Measurements from ENCODE around the gene NUDT1. TPM values are rescaled to one million over a fixed set of nuclear protein-coding genes. Genes with fewer than 3 reads are reported as not detected.

Gene NUDT1
- total RNA-seq, 1 donor from 2014 or later: 12.0 TPM

- Mint-ChIP-seq H3K36me3 (ENCODE audit: low read depth, unreplicated experiment) (peaks cover 26% of the 10 kb centered on the region), H3K27me3 (ENCODE audit: low read depth, unreplicated experiment) (no peaks in the 10 kb centered on the region), H3K4me1 (ENCODE audit: low read depth, unreplicated experiment) (no peaks in the 10 kb centered on the region), H3K27ac (ENCODE audit: unreplicated experiment) (no peak overlapping the region), H3K9me3 (ENCODE audit: unreplicated experiment) (peaks cover 3% of the 10 kb centered on the region), H3K4me3 (ENCODE audit: unreplicated experiment) (no peak overlapping the region)
- Histone ChIP-seq H3K79me2 (ENCODE audit: insufficient read depth, low read length) (peaks cover 16% of the 10 kb centered on the region), H3K4me3 (ENCODE audit: insufficient read depth, low read depth, low read length) (no peak overlapping the region), H2AFZ (ENCODE audit: low read depth, low read length) (no peak overlapping the region), H3K9me3 (ENCODE audit: insufficient read depth, low read depth, low read length) (no peaks in the 10 kb centered on the region), H4K20me1 (ENCODE audit: insufficient read depth, low read length) (peaks cover 47% of the 10 kb centered on the region), H3K27me3 (ENCODE audit: insufficient read depth, low read length) (no peaks in the 10 kb centered on the region), H3K4me1 (ENCODE audit: insufficient read depth, low read length) (no peaks in the 10 kb centered on the region), H3K36me3 (ENCODE audit: insufficient read depth, low read length) (peaks cover 16% of the 10 kb centered on the region), H3K4me2 (ENCODE audit: low read length) (no peak overlapping the region), H3K27ac (ENCODE audit: low read depth, low read length) (no peak overlapping the region), H3K9ac (ENCODE audit: low read length) (no peak overlapping the region)
- DNase-seq (ENCODE audit: low read depth): no peak
- no peak for TF ChIP-seq EZH2 (IDR thresholded peaks at IDR 0.05; ENCODE audit: insufficient read depth, low read length)
- TF ChIP-seq, protein P1, sequence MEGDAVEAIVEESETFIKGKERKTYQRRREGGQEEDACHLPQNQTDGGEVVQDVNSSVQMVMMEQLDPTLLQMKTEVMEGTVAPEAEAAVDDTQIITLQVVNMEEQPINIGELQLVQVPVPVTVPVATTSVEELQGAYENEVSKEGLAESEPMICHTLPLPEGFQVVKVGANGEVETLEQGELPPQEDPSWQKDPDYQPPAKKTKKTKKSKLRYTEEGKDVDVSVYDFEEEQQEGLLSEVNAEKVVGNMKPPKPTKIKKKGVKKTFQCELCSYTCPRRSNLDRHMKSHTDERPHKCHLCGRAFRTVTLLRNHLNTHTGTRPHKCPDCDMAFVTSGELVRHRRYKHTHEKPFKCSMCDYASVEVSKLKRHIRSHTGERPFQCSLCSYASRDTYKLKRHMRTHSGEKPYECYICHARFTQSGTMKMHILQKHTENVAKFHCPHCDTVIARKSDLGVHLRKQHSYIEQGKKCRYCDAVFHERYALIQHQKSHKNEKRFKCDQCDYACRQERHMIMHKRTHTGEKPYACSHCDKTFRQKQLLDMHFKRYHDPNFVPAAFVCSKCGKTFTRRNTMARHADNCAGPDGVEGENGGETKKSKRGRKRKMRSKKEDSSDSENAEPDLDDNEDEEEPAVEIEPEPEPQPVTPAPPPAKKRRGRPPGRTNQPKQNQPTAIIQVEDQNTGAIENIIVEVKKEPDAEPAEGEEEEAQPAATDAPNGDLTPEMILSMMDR (IDR thresholded peaks at IDR 0.05; ENCODE audit: insufficient read depth, low read depth, low read length): no peak
- FAIRE-seq: no peak
These were observed 23.6 kb upstream of the NUDT1 start for GRCh38 chr7:2218444-2218785.

GRCh38 chr7:2219136-2219535, 22.9 kb upstream of the NUDT1 start:
- peaks cover 21% of the 10 kb centered on the region for H3K36me3 Mint-ChIP-seq (ENCODE audit: low read depth, unreplicated experiment)
- Histone ChIP-seq H3K27me3 (ENCODE audit: insufficient read depth, low read length) (no peaks in the 10 kb centered on the region), H3K27ac (ENCODE audit: low read depth, low read length) (no peak overlapping the region), H3K4me1 (ENCODE audit: insufficient read depth, low read length) (no peaks in the 10 kb centered on the region), H2AFZ (ENCODE audit: low read depth, low read length) (no peak overlapping the region), H3K79me2 (ENCODE audit: insufficient read depth, low read length) (peaks cover 16% of the 10 kb centered on the region), H3K4me3 (ENCODE audit: insufficient read depth, low read depth, low read length) (no peak overlapping the region), H3K36me3 (ENCODE audit: insufficient read depth, low read length) (peaks cover 16% of the 10 kb centered on the region), H3K9me3 (ENCODE audit: insufficient read depth, low read depth, low read length) (no peaks in the 10 kb centered on the region), H3K4me2 (ENCODE audit: low read length) (no peak overlapping the region), H4K20me1 (ENCODE audit: insufficient read depth, low read length) (peaks cover 48% of the 10 kb centered on the region), H3K9ac (ENCODE audit: low read length) (no peak overlapping the region)
- DNase-seq (ENCODE audit: low read depth) (no peak), FAIRE-seq (no peak)
- no peaks in the 10 kb centered on the region for H3K9me3 Mint-ChIP-seq (ENCODE audit: unreplicated experiment)
- H3K4me3 Mint-ChIP-seq (ENCODE audit: unreplicated experiment): no peak overlapping the region
- no peaks in the 10 kb centered on the region for H3K27me3 Mint-ChIP-seq (ENCODE audit: low read depth, unreplicated experiment)
- no peaks in the 10 kb centered on the region for H3K4me1 Mint-ChIP-seq (ENCODE audit: low read depth, unreplicated experiment)
- H3K27ac Mint-ChIP-seq (ENCODE audit: unreplicated experiment): no peak overlapping the region
- no peak for TF ChIP-seq EZH2 (IDR thresholded peaks at IDR 0.05; ENCODE audit: insufficient read depth, low read length)
- TF ChIP-seq, protein P1 (IDR thresholded peaks at IDR 0.05; ENCODE audit: insufficient read depth, low read depth, low read length): no peak

- Histone ChIP-seq H3K4me2 (ENCODE audit: low read length) (no peak overlapping the region), H3K9ac (ENCODE audit: low read length) (no peak overlapping the region), H3K27ac (ENCODE audit: low read depth, low read length) (no peak overlapping the region), H4K20me1 (ENCODE audit: insufficient read depth, low read length) (peaks cover 52% of the 10 kb centered on the region), H3K79me2 (ENCODE audit: insufficient read depth, low read length) (peaks cover 17% of the 10 kb centered on the region), H3K27me3 (ENCODE audit: insufficient read depth, low read length) (no peaks in the 10 kb centered on the region), H3K4me3 (ENCODE audit: insufficient read depth, low read depth, low read length) (no peak overlapping the region), H2AFZ (ENCODE audit: low read depth, low read length) (no peak overlapping the region), H3K4me1 (ENCODE audit: insufficient read depth, low read length) (no peaks in the 10 kb centered on the region), H3K36me3 (ENCODE audit: insufficient read depth, low read length) (peaks cover 16% of the 10 kb centered on the region), H3K9me3 (ENCODE audit: insufficient read depth, low read depth, low read length) (no peaks in the 10 kb centered on the region)
- Mint-ChIP-seq H3K4me1 (ENCODE audit: low read depth, unreplicated experiment) (no peaks in the 10 kb centered on the region), H3K36me3 (ENCODE audit: low read depth, unreplicated experiment) (peaks cover 23% of the 10 kb centered on the region), H3K9me3 (ENCODE audit: unreplicated experiment) (no peaks in the 10 kb centered on the region), H3K27me3 (ENCODE audit: low read depth, unreplicated experiment) (no peaks in the 10 kb centered on the region), H3K4me3 (ENCODE audit: unreplicated experiment) (no peak overlapping the region), H3K27ac (ENCODE audit: unreplicated experiment) (no peak overlapping the region)
- DNase-seq (ENCODE audit: low read depth) (no peak), FAIRE-seq (no peak)
- TF ChIP-seq, protein P1 (IDR thresholded peaks at IDR 0.05; ENCODE audit: insufficient read depth, low read depth, low read length): no peak
- no peak for TF ChIP-seq EZH2 (IDR thresholded peaks at IDR 0.05; ENCODE audit: insufficient read depth, low read length)
These were observed 22.4 kb upstream of the NUDT1 start for GRCh38 chr7:2219606-2220005.

Data from astrocyte (in vitro differentiated cells and primary cell).